HG03066 (cell line): ENCODE results near the gene ALS2CL.
"Not testable (repeated sequence)": the region's sequence is repeated elsewhere in the genome, so short reads cannot be mapped to it uniquely, and the experiment has no call there.

Experiments
- ATAC-seq: cut with Tn5 transposase; IDR thresholded peaks from one replicate; pipeline ENCODE4 v1.9.1; 2021; ENCODE audit warnings: low read depth; ENCODE audit not compliant: unreplicated experiment

Gene ALS2CL, protein sequence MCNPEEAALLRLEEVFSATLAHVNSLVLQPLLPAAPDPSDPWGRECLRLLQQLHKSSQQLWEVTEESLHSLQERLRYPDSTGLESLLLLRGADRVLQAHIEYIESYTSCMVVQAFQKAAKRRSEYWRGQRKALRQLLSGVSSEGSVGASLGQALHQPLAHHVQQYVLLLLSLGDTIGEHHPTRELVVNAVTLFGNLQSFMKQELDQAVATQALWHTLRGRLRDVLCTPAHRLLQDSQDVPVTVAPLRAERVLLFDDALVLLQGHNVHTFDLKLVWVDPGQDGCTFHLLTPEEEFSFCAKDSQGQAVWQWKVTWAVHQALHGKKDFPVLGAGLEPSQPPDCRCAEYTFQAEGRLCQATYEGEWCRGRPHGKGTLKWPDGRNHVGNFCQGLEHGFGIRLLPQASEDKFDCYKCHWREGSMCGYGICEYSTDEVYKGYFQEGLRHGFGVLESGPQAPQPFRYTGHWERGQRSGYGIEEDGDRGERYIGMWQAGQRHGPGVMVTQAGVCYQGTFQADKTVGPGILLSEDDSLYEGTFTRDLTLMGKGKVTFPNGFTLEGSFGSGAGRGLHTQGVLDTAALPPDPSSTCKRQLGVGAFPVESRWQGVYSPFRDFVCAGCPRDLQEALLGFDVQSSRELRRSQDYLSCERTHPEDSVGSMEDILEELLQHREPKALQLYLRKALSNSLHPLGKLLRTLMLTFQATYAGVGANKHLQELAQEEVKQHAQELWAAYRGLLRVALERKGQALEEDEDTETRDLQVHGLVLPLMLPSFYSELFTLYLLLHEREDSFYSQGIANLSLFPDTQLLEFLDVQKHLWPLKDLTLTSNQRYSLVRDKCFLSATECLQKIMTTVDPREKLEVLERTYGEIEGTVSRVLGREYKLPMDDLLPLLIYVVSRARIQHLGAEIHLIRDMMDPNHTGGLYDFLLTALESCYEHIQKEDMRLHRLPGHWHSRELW

DNA sequence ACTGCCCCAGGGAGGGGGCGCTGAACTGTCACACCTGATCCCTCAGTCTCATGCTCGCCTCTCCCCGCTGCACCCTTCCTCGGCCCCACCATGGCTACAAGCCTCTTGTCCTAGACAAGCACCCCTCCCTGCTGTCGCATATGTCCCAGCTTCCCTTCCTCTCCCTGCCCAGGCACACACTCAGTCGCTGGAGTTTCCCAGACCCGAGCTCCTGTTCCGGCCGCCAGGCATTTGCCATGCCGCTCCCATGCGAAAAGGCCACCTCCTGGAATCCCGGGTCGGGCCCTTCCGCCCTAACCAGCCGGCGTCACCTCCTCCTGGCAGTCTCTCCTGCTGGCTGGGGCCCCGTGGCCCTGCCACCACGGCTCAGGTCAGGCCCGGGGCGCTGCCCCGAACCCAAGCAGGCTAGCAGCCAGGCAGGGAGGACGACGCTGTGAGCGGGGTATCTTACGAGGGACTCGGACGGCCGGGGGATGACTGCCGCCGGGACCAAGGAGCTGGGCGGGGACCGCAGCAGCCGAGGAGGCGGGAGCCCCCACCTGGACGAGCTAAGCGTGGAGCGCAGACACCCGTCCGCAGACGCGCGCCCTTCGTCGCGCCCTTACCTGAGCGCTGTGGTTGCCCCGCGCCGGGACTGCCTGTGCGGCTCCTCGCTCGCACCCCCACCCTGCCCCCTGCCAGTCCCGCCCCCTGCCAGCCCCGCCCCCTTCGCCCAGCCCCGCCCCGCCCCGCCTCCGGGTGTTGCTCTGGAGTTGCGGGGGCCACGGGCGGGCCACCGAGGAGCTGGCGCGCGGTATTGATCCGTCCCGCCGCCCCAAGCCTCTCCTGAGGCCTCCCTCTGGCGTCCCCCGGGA, at the start of gene ALS2CL:
ALS2CL (minus strand) TSS at position 642 of the 854 bp plus-strand sequence. CDS start 4,239 bp downstream, outside the sequence.
- no peak for ATAC-seq

DNA sequence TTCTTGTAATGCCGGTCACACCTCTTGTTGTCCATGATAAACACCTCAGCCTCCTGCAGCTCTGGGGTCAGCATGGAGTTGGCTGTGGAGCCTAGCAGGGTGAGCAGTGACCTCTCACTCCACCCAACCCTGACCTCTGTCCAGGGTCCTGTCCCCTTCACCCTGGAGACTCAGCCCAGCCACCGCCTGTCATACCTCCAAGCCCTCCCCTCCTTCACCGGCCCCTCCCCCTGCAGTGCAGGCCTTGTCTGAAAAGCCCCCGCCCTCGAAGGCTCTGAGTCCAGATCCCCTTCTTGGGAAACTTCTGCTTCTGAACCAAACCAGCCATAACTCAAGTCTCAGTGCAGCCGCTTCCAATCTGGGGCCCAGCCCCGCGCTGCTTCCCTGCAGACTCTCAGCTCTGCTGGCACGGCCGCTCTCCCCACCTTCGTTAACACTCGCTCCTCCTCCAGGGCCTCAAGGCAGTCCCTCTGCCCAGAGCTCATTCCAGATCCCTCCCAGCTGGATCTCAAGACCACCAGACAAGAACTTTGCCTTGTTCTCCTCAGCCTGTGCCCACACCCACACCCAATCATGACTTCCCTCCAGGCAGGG, 49.6 kb upstream of the ALS2CL start:
- no peak for ATAC-seq

DNA sequence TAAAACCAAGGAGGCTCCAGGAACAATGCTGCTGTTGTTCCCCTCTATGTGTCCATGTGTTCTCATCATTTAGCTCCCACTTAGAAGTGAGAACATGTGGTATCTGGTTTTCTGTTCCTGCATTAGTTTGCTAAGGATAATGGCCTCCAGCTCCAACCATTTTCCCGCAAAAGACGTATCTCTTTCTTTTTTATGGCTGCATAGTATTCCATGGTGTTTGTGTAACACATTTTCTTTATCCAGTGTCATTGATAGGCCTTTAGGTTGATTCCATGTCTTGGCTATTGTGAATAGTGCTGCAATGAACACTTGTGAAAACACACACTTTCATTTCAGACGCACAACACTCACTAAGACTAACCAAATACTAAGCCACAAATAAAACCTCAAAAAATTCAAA, 46.1 kb upstream of the ALS2CL start:
- not testable (repeated sequence) for ATAC-seq

DNA sequence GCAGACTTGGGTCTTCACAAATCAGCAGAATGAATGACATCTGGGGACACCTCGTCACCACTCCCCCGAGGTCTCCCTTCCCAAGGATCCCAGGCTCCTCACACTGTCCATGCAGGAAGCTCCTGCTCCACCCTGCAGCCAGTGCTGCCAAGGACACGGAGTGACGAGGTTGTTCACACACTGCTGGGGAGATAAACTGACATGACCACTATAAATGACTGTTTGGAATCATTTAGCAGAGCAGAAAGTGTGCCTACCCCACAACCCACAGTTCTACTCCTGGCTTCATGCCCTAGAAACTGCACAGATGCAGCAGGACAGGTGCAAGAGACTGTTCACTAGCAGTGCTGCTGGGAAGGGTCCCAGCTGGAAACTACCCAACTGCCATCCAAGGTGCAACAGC, 43.9 kb upstream of the ALS2CL start:
- no peak for ATAC-seq

DNA sequence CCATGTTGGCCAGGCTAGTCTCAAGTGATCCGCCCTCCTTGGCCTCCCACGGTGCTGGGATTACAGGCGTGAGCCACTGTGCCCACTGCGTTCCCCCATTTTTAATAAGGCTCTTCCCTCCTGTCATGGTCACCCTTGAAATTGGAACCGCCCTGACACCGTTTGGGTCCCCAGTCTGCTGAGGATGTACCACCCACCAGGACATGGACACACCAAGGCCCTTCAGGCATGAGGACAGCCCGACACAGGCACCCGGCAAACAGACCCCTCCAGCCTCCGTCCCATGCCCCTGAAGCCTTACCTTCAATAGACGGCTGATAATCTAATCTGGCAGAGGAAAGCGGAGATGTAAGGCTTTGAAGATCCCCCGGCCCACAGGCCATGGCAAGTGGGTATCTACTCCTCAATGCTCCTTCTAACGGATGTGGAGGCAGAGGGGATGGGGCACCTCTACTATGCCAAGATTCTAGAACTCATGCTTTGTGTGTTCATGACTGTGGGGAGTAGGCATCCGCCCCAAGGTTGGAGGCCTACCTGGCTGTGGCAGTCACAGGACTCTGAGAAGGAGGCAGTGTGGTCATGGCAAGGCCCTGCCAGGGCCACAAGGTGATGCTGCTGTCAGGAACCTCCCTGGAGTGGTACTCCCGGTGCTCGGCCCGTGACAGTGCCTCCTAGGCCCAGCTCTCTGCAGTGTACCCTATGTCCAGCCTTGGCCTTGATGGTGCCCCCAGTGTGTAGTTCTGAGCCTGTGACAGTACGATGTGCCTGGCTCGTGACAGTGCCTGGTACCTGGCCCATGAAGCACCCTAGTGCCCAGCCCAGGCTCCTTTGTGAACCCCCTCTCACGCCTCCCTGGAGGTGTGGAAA, 42.8 kb upstream of the ALS2CL start:
- no peak for ATAC-seq

DNA sequence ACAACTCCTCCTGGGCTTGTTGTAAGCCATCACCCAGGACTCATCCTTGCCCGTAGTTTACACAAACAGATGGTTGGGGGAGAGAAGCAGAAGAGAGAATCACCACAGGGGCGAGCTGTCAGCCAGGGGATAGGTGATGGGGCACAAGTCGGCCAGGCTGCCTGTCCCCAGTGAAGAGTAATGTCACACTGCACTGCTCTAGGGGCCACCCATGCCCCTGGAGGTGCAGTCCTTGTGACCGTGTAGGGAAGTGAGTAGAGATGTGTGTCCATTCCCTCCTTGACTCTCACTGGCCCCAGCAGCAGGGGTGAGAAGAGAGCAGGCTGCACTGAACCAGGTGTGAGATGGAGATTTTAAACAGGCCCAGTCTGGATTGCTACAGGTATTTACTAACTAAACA, 41.3 kb upstream of the ALS2CL start:
- ATAC-seq: no peak

DNA sequence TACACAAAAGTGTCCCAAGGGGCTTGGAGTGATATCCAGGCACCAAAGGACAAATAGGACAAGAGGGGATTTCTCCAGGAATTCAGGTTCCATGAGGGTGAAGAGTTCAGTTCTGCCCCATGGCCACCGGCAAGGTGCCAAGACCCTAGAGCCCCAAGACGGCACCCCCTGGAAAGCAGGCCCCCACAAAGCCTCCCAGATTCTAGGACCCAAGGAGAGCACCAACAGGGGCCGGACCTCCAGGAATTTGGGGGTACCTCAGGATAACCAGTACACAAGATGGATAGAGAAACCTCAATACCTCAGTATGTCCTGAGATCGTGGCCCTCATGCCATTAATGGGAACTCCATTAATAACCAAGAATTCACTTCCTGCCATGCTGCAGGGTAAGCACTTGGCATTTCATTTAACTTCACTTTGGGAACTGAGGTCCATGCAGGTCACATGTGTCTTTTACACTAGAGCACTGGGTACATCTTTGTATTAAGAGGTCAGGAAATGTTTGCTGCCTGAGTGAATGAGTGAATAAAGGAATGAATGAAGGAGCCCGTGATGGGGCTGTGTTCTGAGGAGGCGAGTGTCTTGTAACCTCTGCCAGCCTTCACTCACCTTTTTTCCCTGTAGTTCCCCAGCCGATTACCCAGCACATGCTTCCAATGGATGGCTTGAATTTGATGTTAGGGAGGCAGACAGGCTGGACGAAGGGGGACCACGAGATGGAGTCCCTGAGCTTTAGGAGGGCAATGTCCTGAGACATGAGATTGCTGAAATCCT, 39.7 kb upstream of the ALS2CL start:
- no peak for ATAC-seq

DNA sequence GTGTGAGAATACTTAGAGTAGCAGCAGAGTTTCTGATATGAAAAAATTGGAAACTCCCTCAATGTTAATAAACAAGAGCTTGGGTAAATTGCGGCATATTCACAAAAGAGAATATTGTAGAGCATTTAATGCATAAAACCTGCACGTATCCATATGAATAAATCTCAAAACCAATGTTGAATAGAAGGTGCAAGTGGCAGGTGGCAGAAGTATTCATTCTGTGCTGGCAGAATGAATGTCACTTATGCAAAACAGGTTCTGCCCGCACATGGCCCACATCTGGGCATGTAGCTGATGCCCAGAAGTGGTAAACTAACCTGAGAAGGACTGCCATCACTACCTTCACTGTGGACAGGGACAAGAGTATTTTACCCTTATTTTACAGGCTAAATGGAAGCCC, 38.3 kb upstream of the ALS2CL start:
- no peak for ATAC-seq

DNA sequence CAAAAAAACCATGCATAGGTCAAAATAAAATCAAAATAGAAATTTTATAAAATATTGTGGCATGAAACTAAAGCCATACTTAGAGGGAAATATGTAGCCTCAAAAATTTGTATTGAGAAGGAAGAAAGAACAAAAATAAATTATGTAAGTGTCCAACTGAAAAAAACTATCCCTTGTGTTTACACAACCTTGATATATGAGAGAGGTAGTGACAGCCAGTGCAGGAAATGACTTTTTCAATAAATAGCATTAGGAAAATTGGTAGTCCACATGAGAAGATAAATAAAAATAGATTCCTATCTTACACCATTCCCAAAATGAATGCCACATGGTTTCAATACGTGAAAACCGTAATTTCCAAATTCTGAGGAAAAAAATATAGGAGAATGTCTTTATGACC, 37.3 kb upstream of the ALS2CL start:
- ATAC-seq: no peak

DNA sequence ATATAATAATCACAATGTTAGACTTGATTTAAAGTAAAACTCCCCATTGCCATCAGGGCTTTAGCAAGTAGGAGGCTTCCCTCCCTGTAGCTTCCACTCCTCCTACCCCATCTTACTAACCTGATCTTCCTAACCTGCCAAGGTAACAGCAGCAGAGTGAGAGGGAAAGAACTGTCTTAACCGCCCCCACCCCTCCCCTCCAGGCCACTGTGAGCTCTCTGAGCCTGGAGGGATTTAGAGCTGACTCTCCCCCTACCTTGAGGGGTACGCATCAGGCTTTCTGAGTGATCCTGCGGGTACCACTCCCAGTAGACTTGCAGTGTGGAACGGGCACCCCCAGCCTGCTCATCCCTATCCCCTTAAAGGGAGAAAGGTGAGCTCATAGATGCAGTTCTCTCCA, 35.6 kb upstream of the ALS2CL start:
- ATAC-seq: no peak

DNA sequence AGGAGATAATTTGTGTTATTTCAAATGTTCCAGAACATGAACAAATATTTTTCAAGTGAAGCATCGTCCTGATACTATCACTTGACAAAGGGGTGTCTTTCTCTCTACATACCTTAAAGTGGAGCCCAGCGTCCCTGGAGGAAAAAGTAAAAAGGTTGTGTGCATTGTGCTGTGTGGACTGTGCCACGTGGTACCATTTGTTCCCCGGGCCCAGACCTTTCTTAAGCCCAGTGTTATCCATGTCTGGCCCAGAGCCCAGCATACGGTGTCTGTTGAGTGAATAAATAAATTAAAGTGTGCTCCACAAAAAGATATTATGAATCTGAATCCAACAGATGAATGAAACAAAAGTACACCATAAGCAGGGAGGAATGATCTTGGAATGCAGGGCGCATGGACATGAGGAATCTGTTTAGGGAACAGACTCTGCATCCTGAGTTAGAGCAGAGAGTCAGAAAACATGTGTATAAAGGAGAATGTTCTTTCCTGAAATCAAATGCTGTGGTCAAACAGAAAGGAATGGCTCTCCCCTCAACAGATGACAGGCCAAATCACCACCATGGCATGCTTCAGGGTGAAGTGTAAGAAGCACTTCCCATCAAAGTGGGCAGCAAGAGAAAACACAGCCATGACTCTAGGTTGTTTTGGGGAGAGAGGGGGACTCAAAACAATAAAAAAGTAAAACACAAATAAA, 32.3 kb upstream of the ALS2CL start:
- ATAC-seq: no peak

DNA sequence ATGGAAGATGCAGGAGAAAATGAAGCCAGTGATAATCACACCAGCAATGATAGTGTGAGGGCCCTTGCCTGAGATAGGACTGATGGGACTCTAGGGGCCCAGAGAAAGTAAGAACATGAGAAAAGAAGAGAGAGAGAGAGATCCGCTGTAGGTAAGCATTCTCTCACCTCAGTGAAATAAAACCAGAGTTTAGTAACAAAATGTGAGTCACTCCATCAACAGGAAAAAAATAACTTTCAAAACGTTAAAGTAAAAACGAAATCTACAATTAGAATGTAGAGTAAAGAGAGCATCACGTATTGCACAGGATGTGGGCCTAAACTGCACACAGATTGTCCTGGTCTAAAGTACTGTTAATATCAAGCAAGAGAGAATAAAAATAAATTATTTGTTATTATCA, 30.9 kb upstream of the ALS2CL start:
- no peak for ATAC-seq

DNA sequence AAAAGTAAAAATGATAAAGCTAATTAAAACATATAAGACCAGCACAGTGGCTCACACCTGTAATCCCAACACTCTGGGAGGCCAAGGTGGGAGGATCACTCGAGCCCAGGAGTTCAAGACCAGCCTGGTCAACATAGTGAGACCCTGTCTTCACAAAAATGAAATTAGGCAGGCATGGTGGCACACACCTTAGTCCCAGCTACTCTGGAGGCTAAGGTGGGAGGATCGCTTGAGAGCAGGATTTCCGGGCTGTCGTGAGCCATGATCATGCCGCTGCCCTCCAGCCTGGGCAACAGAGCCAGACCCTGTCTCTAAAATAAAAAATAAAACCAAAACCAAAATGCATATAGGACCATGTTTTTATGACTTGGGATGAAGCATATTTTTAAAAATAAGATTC, 29.0 kb upstream of the ALS2CL start:
- no peak for ATAC-seq

DNA sequence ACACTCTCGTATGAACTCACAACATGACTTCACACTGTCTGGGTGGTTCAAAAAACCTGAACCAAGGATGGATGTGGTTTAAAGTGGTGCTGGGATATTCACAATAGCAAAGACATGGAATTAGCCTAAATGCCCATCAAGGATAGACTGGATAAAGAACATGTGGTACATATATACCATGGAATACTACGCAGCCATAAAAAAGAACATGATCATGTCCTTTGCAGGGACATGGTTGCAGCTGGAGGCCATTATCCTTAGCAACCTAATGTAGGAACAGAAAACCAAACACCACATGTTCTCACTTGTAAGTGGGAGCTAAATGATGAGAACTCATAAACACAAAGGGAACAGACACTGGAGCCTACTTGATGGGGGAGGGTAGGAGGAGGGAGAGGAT, 27.5 kb upstream of the ALS2CL start:
- ATAC-seq: no peak

DNA sequence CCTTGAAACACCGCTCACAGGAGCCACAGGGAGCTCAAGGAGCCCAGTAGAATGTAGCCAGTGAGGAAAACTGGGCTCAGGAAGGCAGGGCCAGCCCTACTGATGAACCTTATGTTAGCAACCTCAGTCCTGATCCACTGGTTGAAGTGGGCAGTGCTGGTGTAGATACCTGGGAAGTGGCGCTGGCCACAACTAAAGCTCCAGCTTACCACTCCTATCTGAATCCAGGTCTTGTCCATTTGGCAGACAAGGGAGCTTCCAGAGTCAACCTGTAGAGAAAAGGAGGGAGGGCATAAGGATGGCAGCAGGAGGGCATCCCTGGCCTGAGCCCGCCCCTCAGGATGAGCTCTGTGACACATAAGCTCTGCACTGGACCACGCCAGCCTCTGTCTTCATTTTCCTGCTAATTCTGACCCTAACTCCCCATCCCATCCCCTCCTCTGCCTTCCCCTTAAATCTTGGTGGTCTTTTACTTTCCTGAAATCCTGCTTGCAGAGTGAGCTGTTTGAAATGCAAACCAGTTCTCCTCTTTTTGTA, 26.3 kb upstream of the ALS2CL start:
- no peak for ATAC-seq

DNA sequence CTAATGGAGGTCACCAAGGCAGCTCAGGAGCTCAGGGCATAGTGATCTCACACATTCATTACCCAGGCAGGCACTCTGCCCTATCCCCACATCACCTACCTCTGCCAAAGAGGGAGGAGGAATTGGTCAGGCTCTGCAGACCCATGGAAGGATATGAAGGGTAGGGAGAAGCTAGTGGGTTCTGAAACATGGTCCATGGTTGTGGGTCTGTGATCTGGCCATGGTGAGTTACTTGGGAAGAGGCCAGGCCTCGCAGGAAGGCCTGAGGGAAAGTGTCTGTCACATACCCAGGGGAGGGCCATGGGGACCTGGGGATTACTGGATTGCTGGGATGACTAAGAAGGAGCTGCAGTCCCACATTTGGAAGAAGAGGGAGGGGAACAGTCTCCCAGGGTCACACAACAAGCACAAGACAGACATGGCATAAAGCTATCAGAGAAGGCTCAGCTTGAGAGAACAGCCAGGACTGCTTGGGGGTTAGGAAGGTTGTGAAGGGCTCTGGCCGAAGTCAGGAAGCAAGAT, 25.6 kb upstream of the ALS2CL start:
- no peak for ATAC-seq

DNA sequence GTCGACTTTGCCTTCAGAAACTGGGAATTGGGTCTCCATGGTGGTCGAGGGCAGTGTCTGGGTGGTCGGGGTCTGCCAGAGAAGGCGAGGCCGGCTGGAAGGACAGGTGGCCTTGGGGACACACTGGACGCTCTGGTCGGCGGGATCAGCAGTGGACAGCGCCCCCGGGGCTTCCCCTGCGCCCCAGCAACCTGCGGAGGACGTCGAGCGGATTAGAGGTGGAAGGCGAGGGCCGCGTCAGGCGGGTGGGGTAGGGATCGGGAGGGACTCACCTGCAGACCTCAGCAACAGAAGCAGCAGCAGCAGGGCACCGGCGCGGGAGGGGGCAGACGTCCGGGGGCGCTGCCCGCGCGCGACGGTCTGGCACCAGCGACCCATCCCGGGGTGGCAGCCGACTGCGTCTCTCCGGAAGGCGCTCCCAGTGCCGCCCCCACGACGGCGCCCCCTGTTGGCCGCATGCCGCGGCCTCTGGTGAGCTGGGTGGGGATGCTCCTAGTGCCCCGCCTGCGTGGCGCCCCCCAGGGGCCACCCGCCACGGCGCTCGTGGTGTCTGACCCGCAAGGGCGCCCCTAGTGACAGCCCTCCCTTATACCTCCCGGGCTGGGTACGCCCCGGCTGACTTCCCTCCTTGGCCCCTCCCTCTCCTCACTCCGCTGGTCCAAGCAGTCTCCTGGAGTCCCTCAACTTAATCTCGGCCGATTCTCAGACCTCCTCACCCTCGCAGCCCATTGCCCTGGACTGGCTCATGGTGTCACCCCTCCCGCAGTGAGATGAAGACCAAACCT, 24.2 kb upstream of the ALS2CL start, which contains the start of gene PRSS50:
PRSS50 (minus strand) TSS at position 423 of the 785 bp plus-strand sequence; CDS start at position 378, 45 bp downstream.
- no peak for ATAC-seq
